ENCODE data around the gene SPAG6. TPM values are rescaled to one million over a fixed set of nuclear protein-coding genes. Genes with fewer than 3 reads are reported as not detected.

The SPAG6 gene
- total and polyA plus RNA-seq, 2 of the 8 experiments (the other 6 are each of a cell fraction or from before 2014, with no cell fraction given) = 0.14 TPM; not detected in 1

GRCh38 chr10:22334414-22335172, 10.7 kb upstream of the SPAG6 start:
- H4K91ac ChIP-seq (replicated peaks; ENCODE audit: insufficient read length, low read length) = peak overlapping the region; percentile 71
- H3K18ac ChIP-seq (ENCODE audit: extremely low read depth, low read length) = peak overlapping the region; percentile 65; the same call in 1 of the 2 replicates
- H4K5ac ChIP-seq (ENCODE audit: insufficient read length, low read depth, low read length) = no peak overlapping the region
- peak overlapping the region; percentile 83; the same call in 1 of the 2 replicates for H4K8ac ChIP-seq (ENCODE audit: extremely low read depth, insufficient read depth, low read length)
- CTCF ChIA-PET (ENCODE audit: partially characterized antibody) = interaction anchor here (1.2 kb wide), 1 partner anchor 19 kb away, joined by 3 read pairs; the partner anchor contains the start of gene COMMD3
- peak overlapping the region; percentile 34 to 57 (median 48) for H3K4me3 ChIP-seq (ENCODE audit: extremely low read depth in 1 of 4, insufficient read depth in 2 of 4, low read depth in 3 of 4, low read length in 4 of 4)
- FAIRE-seq = no peak
- H3K79me2 ChIP-seq (ENCODE audit: control insufficient read depth in 1 of 2, insufficient read depth in 2 of 2, low read length in 2 of 2) = no peaks in the 10 kb centered on the region
- DNase-seq (ENCODE audit: low read depth in 1 of 2, low spot score in 2 of 2) = peak in 1 of 2 experiments; percentile 88
- no peaks in the 10 kb centered on the region for H3K79me1 ChIP-seq (ENCODE audit: low read depth, low read length)
- no peak overlapping the region for H3K14ac ChIP-seq (ENCODE audit: insufficient read length)
- no peak overlapping the region for H2BK120ac ChIP-seq (replicated peaks; ENCODE audit: low read depth, low read length)
- WGBS, 2 experiments (ENCODE audit: extremely low coverage in 1 of 2, insufficient coverage in 1 of 2, insufficient read length in 1 of 2, insufficient replicate concordance in 2 of 2, low coverage in 1 of 2, low lambda C conversion rate in 2 of 2, missing lambda C conversion rate in 1 of 2) = 5% methylated on average over 61 of the region's 73 CpGs; no CpG with 5 or more reads in 1 of the 2 experiments
- H3K4ac ChIP-seq (replicated peaks; ENCODE audit: insufficient read length, low read depth, low read length) = no peak overlapping the region
- no peak overlapping the region; the same call in 1 of the 2 replicates for H2BK15ac ChIP-seq (ENCODE audit: low read length)
- POLR2A ChIA-PET (ENCODE audit: partially characterized antibody) = interaction anchor here (0.7 to 1.8 kb wide), 3 partner anchors 8 to 19 kb away, joined by 3 to 5 read pairs (median 4); partner anchors contain the start of gene COMMD3
- H2AK5ac ChIP-seq (ENCODE audit: low read depth, low read length) = no peak overlapping the region
- H2BK5ac ChIP-seq (ENCODE audit: low read depth, low read length) = no peak overlapping the region; the same call in 1 of the 2 replicates
- H3K27me3 ChIP-seq (replicated peaks in 1 of 4; ENCODE audit: control insufficient read depth in 3 of 4, extremely low read depth in 1 of 4, insufficient read depth in 3 of 4, low read length in 3 of 4) = peaks cover 64 to 85% (median 75%) of the 10 kb centered on the region in 4 experiments
- peaks cover 9% of the 10 kb centered on the region; the same call in 1 of the 2 replicates for H3K23me2 ChIP-seq (ENCODE audit: low read depth, low read length)
- no peak overlapping the region for H3K27ac ChIP-seq (ENCODE audit: low read depth, low read length)
- peak overlapping the region; percentile 77 to 95 for H3K4me2 ChIP-seq (ENCODE audit: insufficient read depth in 1 of 2, low read depth in 2 of 2, low read length in 2 of 2)
- H3K56ac ChIP-seq (replicated peaks; ENCODE audit: insufficient read length, low read depth, low read length) = no peak overlapping the region
- H3K9me3 ChIP-seq (ENCODE audit: insufficient read depth in 2 of 2, low read depth in 1 of 2, low read length in 1 of 2) = no peaks in the 10 kb centered on the region; a peak in 1 of 4 replicates
- H2BK12ac ChIP-seq (ENCODE audit: low read depth, low read length) = 0 out of 2 replicates have a peak overlapping the region, but pooled peaks have one; percentile 84
- no peak overlapping the region for H3K23ac ChIP-seq (ENCODE audit: insufficient read length)
- H2AFZ ChIP-seq (ENCODE audit: low read length) = peak overlapping the region; percentile 83; the same call in 1 of the 2 replicates
- H3K4me1 ChIP-seq (replicated peaks in 1 of 4; ENCODE audit: control insufficient read depth in 3 of 4, insufficient read depth in 4 of 4, low read length in 3 of 4) = peaks cover 0 to 19% (median 9%) of the 10 kb centered on the region in 4 experiments; a peak in 6 of 7 replicates
- peaks cover 0 to 5% of the 10 kb centered on the region in 2 experiments for H4K20me1 ChIP-seq (replicated peaks in 1 of 2; ENCODE audit: control insufficient read depth in 1 of 2, insufficient read depth in 2 of 2, low read length in 2 of 2)
- 0 out of 2 replicates have a peak overlapping the region, but pooled peaks have one; percentile 65 for H2BK20ac ChIP-seq (ENCODE audit: low read length)
- H3K36me3 ChIP-seq (ENCODE audit: control insufficient read depth in 2 of 4, insufficient read depth in 4 of 4, low read length in 3 of 4) = peaks cover 0 to 3% (median 0%) of the 10 kb centered on the region in 4 experiments; a peak in 2 of 8 replicates
- H3K9ac ChIP-seq (replicated peaks in 1 of 4; ENCODE audit: extremely low read depth in 1 of 4, low read depth in 3 of 4, low read length in 3 of 4) = no peak overlapping the region; a peak in 3 of 7 replicates
- TF ChIP-seq KDM4A (IDR thresholded peaks at IDR 0.05; ENCODE audit: low read depth, low read length, severe bottlenecking) (peak; percentile 75), SRF (IDR thresholded peaks at IDR 0.05; ENCODE audit: low read depth, low read length) (no peak), GTF2F1 (IDR thresholded peaks at IDR 0.05; ENCODE audit: borderline replicate concordance, low read depth, low read length) (peak; percentile 49; the same call in 1 of the 2 replicates), PHF8 (conservative IDR thresholded peaks at IDR 0.05; ENCODE audit: low read depth, low read length) (peak; percentile 29; the same call in 1 of the 2 replicates), YY1 (IDR thresholded peaks at IDR 0.05; ENCODE audit: low read depth, low read length) (peak; percentile 97), MAX (IDR thresholded peaks at IDR 0.05) (peak; percentile 99), HDAC6 (IDR thresholded peaks at IDR 0.05; ENCODE audit: low read depth, low read length) (no peak)

All from H1 (cell line).